Measurements from ENCODE around the gene TADA2A.
A peak's percentile ranks its signal among the peaks of the same experiment; 100 is the strongest.
"Not testable (repeated sequence)": the region's sequence is repeated elsewhere in the genome, so short reads cannot be mapped to it uniquely, and the experiment has no call there.

TADA2A gene

DNA sequence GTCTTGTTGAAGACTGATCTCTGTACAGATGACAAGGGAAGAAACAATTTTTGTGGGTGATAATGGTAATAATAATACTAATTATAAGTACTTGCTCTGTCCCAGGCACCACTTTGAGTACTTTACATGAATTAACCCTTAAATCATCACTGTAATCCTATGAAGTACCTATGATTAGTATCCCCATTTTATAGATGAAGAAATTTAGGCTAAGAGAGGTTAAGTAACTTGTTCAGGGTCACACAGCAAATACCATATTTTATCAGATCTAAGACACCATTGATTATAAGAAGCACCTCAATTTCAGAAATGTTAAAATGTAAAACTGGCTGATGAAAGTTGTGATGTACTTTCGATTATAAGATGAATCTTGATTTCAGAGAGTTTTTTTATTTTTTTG is 18.6 kb downstream of the TADA2A start:
- TF ChIP-seq, protein P1, sequence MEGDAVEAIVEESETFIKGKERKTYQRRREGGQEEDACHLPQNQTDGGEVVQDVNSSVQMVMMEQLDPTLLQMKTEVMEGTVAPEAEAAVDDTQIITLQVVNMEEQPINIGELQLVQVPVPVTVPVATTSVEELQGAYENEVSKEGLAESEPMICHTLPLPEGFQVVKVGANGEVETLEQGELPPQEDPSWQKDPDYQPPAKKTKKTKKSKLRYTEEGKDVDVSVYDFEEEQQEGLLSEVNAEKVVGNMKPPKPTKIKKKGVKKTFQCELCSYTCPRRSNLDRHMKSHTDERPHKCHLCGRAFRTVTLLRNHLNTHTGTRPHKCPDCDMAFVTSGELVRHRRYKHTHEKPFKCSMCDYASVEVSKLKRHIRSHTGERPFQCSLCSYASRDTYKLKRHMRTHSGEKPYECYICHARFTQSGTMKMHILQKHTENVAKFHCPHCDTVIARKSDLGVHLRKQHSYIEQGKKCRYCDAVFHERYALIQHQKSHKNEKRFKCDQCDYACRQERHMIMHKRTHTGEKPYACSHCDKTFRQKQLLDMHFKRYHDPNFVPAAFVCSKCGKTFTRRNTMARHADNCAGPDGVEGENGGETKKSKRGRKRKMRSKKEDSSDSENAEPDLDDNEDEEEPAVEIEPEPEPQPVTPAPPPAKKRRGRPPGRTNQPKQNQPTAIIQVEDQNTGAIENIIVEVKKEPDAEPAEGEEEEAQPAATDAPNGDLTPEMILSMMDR (IDR thresholded peaks at IDR 0.05) = no peak
- no peak for DNase-seq (ENCODE audit: low spot score)
- Histone ChIP-seq H3K27ac (no peak overlapping the region), H3K4me3 (no peak overlapping the region)

DNA sequence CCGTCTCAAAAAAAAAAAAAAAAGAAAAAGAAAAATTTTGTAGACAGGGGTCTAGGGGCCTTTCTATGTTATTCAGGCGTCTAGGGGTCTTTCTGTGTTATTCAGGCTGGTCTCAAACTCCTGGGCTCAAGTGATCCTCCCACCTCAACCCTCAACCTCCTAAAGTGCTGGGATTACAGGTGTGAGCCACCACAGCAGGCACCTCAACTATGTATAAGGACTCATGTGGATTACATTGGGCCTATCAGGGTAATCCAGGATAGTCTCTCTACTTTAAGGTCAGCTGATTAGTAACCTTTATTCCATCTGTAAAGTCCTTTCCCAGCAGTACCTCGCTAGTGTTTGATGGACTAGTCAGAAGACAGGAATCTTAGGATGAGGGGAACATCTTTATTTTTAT is 22.4 kb downstream of the TADA2A start:
- TF ChIP-seq, protein P1 (IDR thresholded peaks at IDR 0.05) = no peak
- no peak for DNase-seq (ENCODE audit: low spot score)
- H3K27ac ChIP-seq = no peak overlapping the region

GRCh38 chr17:37429453-37429852 is 22.8 kb downstream of the TADA2A start:
- Histone ChIP-seq H3K4me3 (no peak overlapping the region), H3K27ac (peak overlapping the region; percentile 25 to 67)
- DNase-seq (ENCODE audit: low spot score) = no peak
- TF ChIP-seq, protein P1 (IDR thresholded peaks at IDR 0.05) = no peak

More for the DNA sequence above, 22.4 kb downstream of the TADA2A start:
- no peak overlapping the region for H3K4me3 ChIP-seq

- no peak for DNase-seq (ENCODE audit: low spot score)
- Histone ChIP-seq H3K4me3 (no peak overlapping the region), H3K27ac (peak overlapping the region; percentile 25 to 67)
These were observed 23.5 kb downstream of the TADA2A start for GRCh38 chr17:37430051-37430627.

DNA sequence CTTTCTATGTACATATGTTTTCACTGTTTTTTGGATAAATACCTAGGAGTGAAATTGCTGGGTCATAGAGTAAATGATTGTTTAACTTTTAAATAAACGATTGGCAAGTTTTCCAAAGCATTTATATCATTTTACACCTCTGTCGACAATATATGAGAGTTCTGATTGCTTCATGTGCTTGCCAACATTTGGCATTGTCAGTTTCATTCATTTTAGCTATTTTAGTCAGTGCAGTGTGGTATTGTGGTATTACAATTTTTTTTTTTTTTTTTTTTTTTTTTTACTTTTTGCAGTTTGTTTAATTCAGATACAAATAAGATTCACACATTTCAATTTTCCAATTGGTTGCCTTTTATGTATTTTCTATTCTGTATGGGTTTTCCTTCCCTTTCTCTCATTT is 26.0 kb downstream of the TADA2A start:
- DNase-seq (ENCODE audit: low spot score) = no peak
- TF ChIP-seq, protein P1 (IDR thresholded peaks at IDR 0.05) = no peak
- no peak overlapping the region for H3K4me3 ChIP-seq
- no peak overlapping the region for H3K27ac ChIP-seq

More at GRCh38 chr17:37430051-37430627, 23.5 kb downstream of the TADA2A start:
- TF ChIP-seq, protein P1 (IDR thresholded peaks at IDR 0.05) = no peak

GRCh38 chr17:37438141-37438540 is 31.5 kb downstream of the TADA2A start:
- TF ChIP-seq, protein P1 (IDR thresholded peaks at IDR 0.05) = no peak
- Histone ChIP-seq H3K27ac (no peak overlapping the region), H3K4me3 (no peak overlapping the region)
- no peak for DNase-seq (ENCODE audit: low spot score)

- no peak overlapping the region for H3K4me3 ChIP-seq
These were observed 33.7 kb downstream of the TADA2A start for GRCh38 chr17:37440424-37440823.

DNA sequence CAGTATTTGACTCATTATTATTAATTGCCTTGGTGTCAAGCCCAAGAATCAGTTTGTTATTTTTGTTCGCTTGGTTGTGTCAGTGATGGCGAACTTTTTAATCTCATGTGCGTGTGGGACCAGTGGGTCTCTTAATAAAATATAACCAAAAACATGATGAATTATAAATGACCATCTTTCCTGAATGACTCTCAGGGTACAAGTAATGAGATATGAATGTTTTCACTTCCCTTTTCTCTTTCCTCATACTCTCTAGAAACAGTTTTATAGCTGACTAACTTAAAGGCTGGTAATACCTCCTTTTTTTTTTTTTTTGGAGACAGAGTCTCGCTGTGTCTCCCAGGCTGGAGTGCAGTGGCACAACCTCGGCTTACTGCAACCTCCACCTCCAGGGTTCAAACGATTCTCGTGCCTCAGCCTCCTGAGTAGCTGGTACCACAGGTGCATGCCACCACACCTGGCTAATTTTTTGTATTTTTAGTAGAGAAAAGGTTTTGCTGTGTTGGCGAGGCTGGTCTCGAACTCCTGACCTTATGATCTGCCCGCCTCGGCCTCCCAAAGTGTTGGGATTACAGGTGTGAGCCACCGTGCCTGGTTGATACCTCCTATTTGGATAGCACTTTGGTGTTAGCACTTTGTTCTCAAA is 34.8 kb downstream of the TADA2A start:
- H3K4me3 ChIP-seq; H3K27ac ChIP-seq; DNase-seq (ENCODE audit: low spot score): not testable (repeated sequence)

More at GRCh38 chr17:37440424-37440823, 33.7 kb downstream of the TADA2A start:
- TF ChIP-seq, protein P1 (IDR thresholded peaks at IDR 0.05) = no peak
- no peak for DNase-seq (ENCODE audit: low spot score)
- no peak overlapping the region for H3K27ac ChIP-seq

Data from coronary artery (tissue), 2 donors.